Endodermal cell (in vitro differentiated cells): ENCODE results near the gene PEDS1. TPM values are rescaled to one million over a fixed set of nuclear protein-coding genes. Genes with fewer than 3 reads are reported as not detected.
A peak's percentile ranks its signal among the peaks of the same experiment; 100 is the strongest.

Source experiments
- DNase-seq: peaks from one replicate; pipeline ENCODE4 v3.0.0-alpha.2; 2017
- H3K27ac ChIP-seq: 2 replicates; pipeline ENCODE4 v1.5.1; 2013; ENCODE audit warnings: mild to moderate bottlenecking, low read depth, low read length, moderate library complexity
- H3K27me3 ChIP-seq: 2 replicates; pipeline ENCODE4 v1.6.1; 2013; ENCODE audit warnings: mild to moderate bottlenecking, low read length, moderate library complexity; ENCODE audit not compliant: insufficient read depth, control insufficient read depth, poor library complexity, severe bottlenecking
- H3K36me3 ChIP-seq: 2 replicates; pipeline ENCODE4 v1.7.0; 2013; ENCODE audit warnings: mild to moderate bottlenecking, low read length, moderate library complexity; ENCODE audit not compliant: control insufficient read depth, insufficient read depth
- H3K4me1 ChIP-seq: one replicate; pipeline ENCODE4 v1.7.0; 2013; ENCODE audit warnings: low read length; ENCODE audit not compliant: control insufficient read depth, insufficient read depth
- H3K4me3 ChIP-seq: 2 replicates; pipeline ENCODE4 v1.5.1; 2013; ENCODE audit warnings: mild to moderate bottlenecking, low read length, moderate library complexity
- H3K9ac ChIP-seq: 2 replicates; pipeline ENCODE4 v1.6.1; 2013; ENCODE audit warnings: mild to moderate bottlenecking, low read length, moderate library complexity; ENCODE audit not compliant: poor library complexity, severe bottlenecking; ENCODE audit errors: extremely low read depth
- H3K9me3 ChIP-seq: 2 replicates; pipeline ENCODE4 v1.6.1; 2013; ENCODE audit warnings: mild to moderate bottlenecking, low read length, moderate library complexity; ENCODE audit not compliant: control insufficient read depth
- H3K27ac Mint-ChIP-seq: 2 replicates; pipeline ENCODE4 v1.8.0; 2020; ENCODE audit warnings: mixed read lengths
- H3K27me3 Mint-ChIP-seq: 2 replicates; pipeline ENCODE4 v1.8.0; 2021; ENCODE audit warnings: mild to moderate bottlenecking, mixed read lengths; ENCODE audit not compliant: insufficient read depth
- H3K36me3 Mint-ChIP-seq: 2 replicates; pipeline ENCODE4 v1.8.0; 2020; ENCODE audit warnings: low read depth, mixed read lengths
- H3K4me1 Mint-ChIP-seq: 2 replicates; pipeline ENCODE4 v1.8.0; 2020; ENCODE audit warnings: mixed read lengths
- H3K4me3 Mint-ChIP-seq: 2 replicates; pipeline ENCODE4 v1.8.0; 2020; ENCODE audit warnings: mild to moderate bottlenecking, moderate library complexity, mixed read lengths
- H3K9me3 Mint-ChIP-seq: 2 replicates; pipeline ENCODE4 v1.8.0; 2020; ENCODE audit warnings: mild to moderate bottlenecking, mixed read lengths
- WGBS, 2 experiments: methylation state at CpG; one replicate each; pipeline versions ENCODE4 v1.1.5 to v1.1.7; 2013; ENCODE audit warnings: missing lambda C conversion rate in 2 of 2, mixed read lengths in 1 of 2; ENCODE audit not compliant: insufficient coverage in 1 of 2, insufficient read length in 1 of 2; 5-methylcytosine and 5-hydroxymethylcytosine counted together
- total RNA-seq, 2 donors: library from RNA; stranded (reverse); fragmentation: NEBNext Ultra II Directional in 1 of 2; extraction: Animal tissue kit (Norgen Biotek cat#: 25700) in 1 of 2; gene quantifications; 2 replicates in 1 of 2; 3 replicates in 1 of 2; pipeline ENCODE4 v1.2.1, GENCODE V29; 2021
- TF ChIP-seq, protein P1 (sequence below): fragments of 200-600 bp; sonication (generic); conservative IDR thresholded peaks from 2 replicates; pipeline ENCODE4 v1.5.0; 2021; ENCODE audit warnings: antibody characterized with exemption, mild to moderate bottlenecking

Gene PEDS1
- total RNA-seq, 2 donors from 2014 or later = 28.0 to 30.9 TPM

DNA sequence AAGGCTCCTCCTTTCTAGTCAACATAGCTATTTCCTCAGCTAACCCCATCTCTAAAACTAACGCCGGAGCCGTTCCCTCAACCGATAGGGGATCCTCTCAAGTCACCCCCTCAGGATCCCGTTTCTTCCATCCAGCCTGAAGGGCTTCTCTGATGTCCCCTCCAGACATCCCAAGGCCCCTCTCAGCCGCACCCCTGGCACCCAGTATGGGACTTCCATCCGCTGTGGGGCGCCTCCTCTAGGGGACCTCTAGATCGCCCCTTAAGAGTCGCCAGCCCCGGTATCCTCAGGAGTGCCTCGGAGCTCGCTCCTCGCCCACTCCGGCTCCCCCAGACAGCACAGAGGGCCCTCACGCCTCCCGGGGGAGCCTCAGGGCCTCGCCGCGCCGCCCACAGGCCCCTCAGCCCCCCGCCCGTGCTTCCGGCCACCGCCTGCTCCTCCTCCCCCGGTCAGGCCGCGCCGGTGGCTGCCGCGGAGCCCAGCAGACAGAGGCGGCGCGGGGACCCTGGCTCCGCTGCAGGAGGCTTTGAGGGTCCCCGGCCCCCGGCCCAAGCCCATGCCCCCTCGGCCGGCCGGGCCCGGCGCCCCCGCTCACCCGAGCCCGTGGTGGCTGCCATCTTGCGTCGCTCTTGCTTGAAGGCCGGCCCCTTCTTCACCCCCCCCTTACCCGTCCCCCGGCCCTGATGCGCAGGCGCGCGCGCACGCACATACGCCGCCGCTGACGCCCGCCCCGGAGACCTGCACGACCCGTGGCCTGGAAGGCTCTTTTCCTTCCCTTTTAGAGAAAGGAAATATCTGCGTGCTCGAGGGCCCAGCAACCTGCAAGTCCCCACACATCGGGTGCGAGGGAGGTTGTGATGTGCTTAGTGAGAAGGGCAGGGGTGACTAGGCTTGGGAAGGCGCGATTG lies 40.8 kb downstream of the PEDS1 start, which contains the start of gene UBE2V1:
TSS of gene UBE2V1 (minus strand) at position 639 of the 908 bp plus-strand sequence. CDS start at position 617, 22 bp downstream.
- H3K9me3 ChIP-seq = no peaks in the 10 kb centered on the region
- Mint-ChIP-seq H3K9me3 (no peaks in the 10 kb centered on the region), H3K27me3 (no peaks in the 10 kb centered on the region), H3K4me3 (peak within 1 kb of the TSS; percentile 94), H3K4me1 (peaks cover 46% of the 10 kb centered on the region), H3K27ac (peak within 1 kb of the TSS; percentile 99), H3K36me3 (peaks cover 21% of the 10 kb centered on the region)
- H3K27me3 ChIP-seq = no peaks in the 10 kb centered on the region
- peaks cover 15% of the 10 kb centered on the region for H3K36me3 ChIP-seq
- peak; percentile 95 for DNase-seq
- peak within 1 kb of the TSS; percentile 91 for H3K27ac ChIP-seq
- H3K4me1 ChIP-seq = peaks cover 3% of the 10 kb centered on the region
- H3K4me3 ChIP-seq = peak within 1 kb of the TSS; percentile 92
- TF ChIP-seq, protein P1, sequence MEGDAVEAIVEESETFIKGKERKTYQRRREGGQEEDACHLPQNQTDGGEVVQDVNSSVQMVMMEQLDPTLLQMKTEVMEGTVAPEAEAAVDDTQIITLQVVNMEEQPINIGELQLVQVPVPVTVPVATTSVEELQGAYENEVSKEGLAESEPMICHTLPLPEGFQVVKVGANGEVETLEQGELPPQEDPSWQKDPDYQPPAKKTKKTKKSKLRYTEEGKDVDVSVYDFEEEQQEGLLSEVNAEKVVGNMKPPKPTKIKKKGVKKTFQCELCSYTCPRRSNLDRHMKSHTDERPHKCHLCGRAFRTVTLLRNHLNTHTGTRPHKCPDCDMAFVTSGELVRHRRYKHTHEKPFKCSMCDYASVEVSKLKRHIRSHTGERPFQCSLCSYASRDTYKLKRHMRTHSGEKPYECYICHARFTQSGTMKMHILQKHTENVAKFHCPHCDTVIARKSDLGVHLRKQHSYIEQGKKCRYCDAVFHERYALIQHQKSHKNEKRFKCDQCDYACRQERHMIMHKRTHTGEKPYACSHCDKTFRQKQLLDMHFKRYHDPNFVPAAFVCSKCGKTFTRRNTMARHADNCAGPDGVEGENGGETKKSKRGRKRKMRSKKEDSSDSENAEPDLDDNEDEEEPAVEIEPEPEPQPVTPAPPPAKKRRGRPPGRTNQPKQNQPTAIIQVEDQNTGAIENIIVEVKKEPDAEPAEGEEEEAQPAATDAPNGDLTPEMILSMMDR = peak; percentile 42
- peak within 1 kb of the TSS; percentile 89 for H3K9ac ChIP-seq
- 0% methylated on average over 14 to 70 of the region's 70 CpGs for WGBS, 2 experiments

DNA sequence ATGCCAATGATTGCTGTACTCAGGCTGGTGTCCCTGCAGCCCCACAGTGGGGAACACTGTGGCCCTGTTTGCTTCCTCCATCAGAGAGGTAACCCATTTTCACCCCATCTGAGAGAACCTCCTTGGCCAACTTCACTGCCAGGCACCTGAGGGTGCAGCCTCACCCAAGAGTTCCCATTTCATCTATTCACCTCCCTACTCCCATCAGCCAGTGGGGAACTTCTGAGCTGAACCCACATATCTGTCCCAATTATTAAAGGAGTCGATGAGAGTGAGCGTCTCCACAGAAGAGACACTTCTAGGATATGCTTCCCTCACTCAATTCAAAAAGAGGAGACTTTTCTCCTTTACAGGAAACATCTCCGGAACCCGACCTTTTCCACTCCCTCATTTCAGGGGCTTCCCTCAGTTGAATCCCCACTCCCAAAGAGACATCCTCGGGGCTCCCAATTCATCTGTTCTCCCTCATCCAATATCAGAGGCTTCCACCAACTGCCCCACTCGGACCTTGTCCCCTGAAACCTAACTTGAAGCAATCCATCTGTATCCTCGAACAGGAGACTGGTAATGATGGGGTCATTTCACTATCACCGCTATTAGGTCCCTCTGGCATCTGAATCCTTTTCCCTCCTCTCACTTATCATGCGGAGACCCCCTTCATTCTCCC lies 41.6 kb downstream of the PEDS1 start:
- Histone ChIP-seq H3K27ac (no peak overlapping the region), H3K36me3 (peaks cover 15% of the 10 kb centered on the region), H3K4me1 (peaks cover 3% of the 10 kb centered on the region), H3K9ac (peak overlapping the region; percentile 89), H3K27me3 (no peaks in the 10 kb centered on the region), H3K4me3 (peak overlapping the region; percentile 92), H3K9me3 (no peaks in the 10 kb centered on the region)
- TF ChIP-seq, protein P1 = no peak
- Mint-ChIP-seq H3K36me3 (peaks cover 26% of the 10 kb centered on the region), H3K9me3 (no peaks in the 10 kb centered on the region), H3K4me3 (peak overlapping the region; percentile 94), H3K27ac (peak overlapping the region; percentile 94), H3K4me1 (peaks cover 46% of the 10 kb centered on the region), H3K27me3 (no peaks in the 10 kb centered on the region)
- DNase-seq = no peak
- 24 to 26% methylated on average over 6 to 9 of the region's 9 CpGs for WGBS, 2 experiments

DNA sequence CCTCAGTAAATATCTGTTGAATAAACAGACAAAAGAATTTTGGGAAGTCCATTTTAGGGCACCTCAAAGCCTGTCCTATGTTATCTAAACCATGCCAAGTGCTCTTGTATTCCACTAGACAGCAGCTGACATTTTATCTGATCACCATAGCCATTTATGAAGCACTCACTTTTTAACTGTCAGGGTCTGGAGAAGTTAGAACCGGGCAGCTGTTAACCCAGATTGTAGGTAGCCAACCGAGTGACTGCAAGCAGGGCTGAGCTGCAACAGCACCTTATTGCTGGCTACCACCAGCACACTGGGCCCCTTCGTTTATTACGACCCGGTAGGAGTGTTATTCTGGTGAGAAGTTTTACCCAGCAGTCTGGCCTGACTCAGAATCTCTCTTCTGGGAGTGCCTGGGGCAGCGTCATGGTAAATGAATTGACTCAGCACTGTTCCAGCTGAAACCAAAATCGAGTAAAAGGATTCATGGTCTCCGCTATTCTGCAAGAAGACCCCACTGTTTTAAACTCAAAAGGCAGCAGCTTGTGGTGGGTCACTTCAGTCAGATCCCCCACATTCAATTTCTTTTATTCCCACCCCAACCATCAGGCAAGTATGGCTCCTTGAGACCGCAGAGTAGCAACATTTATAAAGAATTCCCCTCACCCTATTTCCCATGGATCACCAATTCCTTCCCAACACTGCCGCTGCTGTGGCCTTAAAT lies 42.2 kb downstream of the PEDS1 start:
- peak overlapping the region; percentile 94 for H3K27ac Mint-ChIP-seq
- no peak overlapping the region for H3K27ac ChIP-seq
- 78 to 83% methylated on average over 9 to 10 of the region's 10 CpGs for WGBS, 2 experiments
- H3K4me1 ChIP-seq = peaks cover 3% of the 10 kb centered on the region
- H3K9me3 Mint-ChIP-seq = no peaks in the 10 kb centered on the region
- H3K4me3 Mint-ChIP-seq = peak overlapping the region; percentile 94
- no peak overlapping the region for H3K9ac ChIP-seq
- H3K4me3 ChIP-seq = peak overlapping the region; percentile 92
- DNase-seq = no peak
- H3K36me3 Mint-ChIP-seq = peaks cover 27% of the 10 kb centered on the region
- H3K27me3 ChIP-seq = no peaks in the 10 kb centered on the region
- H3K9me3 ChIP-seq = no peaks in the 10 kb centered on the region
- TF ChIP-seq, protein P1 = no peak
- H3K36me3 ChIP-seq = peaks cover 15% of the 10 kb centered on the region
- peaks cover 45% of the 10 kb centered on the region for H3K4me1 Mint-ChIP-seq
- no peaks in the 10 kb centered on the region for H3K27me3 Mint-ChIP-seq
